Kidney capillary endothelial cell (primary cell): ENCODE data around the gene CEACAM19.
"Not testable (repeated sequence)": the region's sequence is repeated elsewhere in the genome, so short reads cannot be mapped to it uniquely, and the experiment has no call there.

Source experiments
- DNase-seq: peaks from one replicate; pipeline ENCODE4 v3.0.0-alpha.2; 2018; ENCODE audit warnings: low spot score

CEACAM19 gene

GRCh38 chr19:44645407-44646048, 25.8 kb upstream of the CEACAM19 start:
- DNase-seq, result no peak

GRCh38 chr19:44646049-44646416, 25.2 kb upstream of the CEACAM19 start:
- no peak for DNase-seq

- DNase-seq, result no peak
These were observed 24.1 kb upstream of the CEACAM19 start for GRCh38 chr19:44647144-44647543.

- DNase-seq, result peak; percentile 29
These were observed 22.5 kb upstream of the CEACAM19 start for GRCh38 chr19:44648631-44649251.

GRCh38 chr19:44649578-44650145, 21.6 kb upstream of the CEACAM19 start:
- DNase-seq, result no peak

GRCh38 chr19:44653343-44653742, 17.9 kb upstream of the CEACAM19 start:
- DNase-seq, result no peak

- no peak for DNase-seq
These were observed 17.1 kb upstream of the CEACAM19 start for GRCh38 chr19:44653977-44654774.

- peak; percentile 65 for DNase-seq
These were observed 13.9 kb upstream of the CEACAM19 start for GRCh38 chr19:44657211-44657921.

- no peak for DNase-seq
These were observed 13.1 kb upstream of the CEACAM19 start for GRCh38 chr19:44658069-44658733.

- DNase-seq, result no peak
These were observed 11.2 kb upstream of the CEACAM19 start for GRCh38 chr19:44660081-44660480.

GRCh38 chr19:44661205-44661604, 10.1 kb upstream of the CEACAM19 start:
- no peak for DNase-seq

- DNase-seq, result no peak
These were observed 9.4 kb upstream of the CEACAM19 start for GRCh38 chr19:44661904-44662303.

GRCh38 chr19:44662691-44663385, 8.4 kb upstream of the CEACAM19 start:
- no peak for DNase-seq

GRCh38 chr19:44663996-44664395, 7.3 kb upstream of the CEACAM19 start:
- no peak for DNase-seq

- no peak for DNase-seq
These were observed 6.3 kb upstream of the CEACAM19 start for GRCh38 chr19:44664976-44665375.

GRCh38 chr19:44666852-44667556, 4.3 kb upstream of the CEACAM19 start:
- no peak for DNase-seq

- DNase-seq, result no peak
These were observed 2.1 kb upstream of the CEACAM19 start for GRCh38 chr19:44668985-44669764.

- not testable (repeated sequence) for DNase-seq
These were observed 1.3 kb upstream of the CEACAM19 start for GRCh38 chr19:44670027-44670426.

- DNase-seq, result no peak
These were observed 944 bp downstream of the CEACAM19 start for GRCh38 chr19:44672226-44672625.

- DNase-seq, result no peak
These were observed 2.2 kb downstream of the CEACAM19 start for GRCh38 chr19:44673510-44673909.
